Measurements from ENCODE around the gene BEND6.

DNA sequence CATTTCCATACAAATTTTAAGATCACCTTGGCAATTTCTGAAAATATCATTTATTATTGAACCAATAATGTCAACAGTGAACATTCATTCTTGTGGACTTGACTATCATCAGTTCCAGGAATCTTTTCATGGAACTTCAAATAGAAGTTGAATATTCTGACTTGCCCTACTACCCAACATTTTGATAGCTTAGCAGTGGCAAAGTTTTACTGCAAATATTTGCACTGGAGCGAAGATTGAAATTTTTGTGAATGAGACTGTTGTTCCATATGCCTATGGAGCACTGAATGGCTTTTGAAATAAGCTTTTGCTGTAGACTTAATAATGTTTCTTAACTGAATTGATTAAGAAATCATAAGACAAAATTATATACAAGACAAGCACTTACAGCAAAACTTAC lies 23.6 kb downstream of the BEND6 start:
- no peak for TF ChIP-seq EP300 (IDR thresholded peaks at IDR 0.05)
- TF ChIP-seq, protein P1, sequence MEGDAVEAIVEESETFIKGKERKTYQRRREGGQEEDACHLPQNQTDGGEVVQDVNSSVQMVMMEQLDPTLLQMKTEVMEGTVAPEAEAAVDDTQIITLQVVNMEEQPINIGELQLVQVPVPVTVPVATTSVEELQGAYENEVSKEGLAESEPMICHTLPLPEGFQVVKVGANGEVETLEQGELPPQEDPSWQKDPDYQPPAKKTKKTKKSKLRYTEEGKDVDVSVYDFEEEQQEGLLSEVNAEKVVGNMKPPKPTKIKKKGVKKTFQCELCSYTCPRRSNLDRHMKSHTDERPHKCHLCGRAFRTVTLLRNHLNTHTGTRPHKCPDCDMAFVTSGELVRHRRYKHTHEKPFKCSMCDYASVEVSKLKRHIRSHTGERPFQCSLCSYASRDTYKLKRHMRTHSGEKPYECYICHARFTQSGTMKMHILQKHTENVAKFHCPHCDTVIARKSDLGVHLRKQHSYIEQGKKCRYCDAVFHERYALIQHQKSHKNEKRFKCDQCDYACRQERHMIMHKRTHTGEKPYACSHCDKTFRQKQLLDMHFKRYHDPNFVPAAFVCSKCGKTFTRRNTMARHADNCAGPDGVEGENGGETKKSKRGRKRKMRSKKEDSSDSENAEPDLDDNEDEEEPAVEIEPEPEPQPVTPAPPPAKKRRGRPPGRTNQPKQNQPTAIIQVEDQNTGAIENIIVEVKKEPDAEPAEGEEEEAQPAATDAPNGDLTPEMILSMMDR (IDR thresholded peaks at IDR 0.05): no peak
- no peak for TF ChIP-seq POLR2A (IDR thresholded peaks at IDR 0.05)

Data from stomach (tissue), 4 donors.